Neural cell (in vitro differentiated cells): Measurements from ENCODE around the gene ZNF221. TPM values are rescaled to one million over a fixed set of nuclear protein-coding genes. Genes with fewer than 3 reads are reported as not detected.

Source experiments
- H2AFZ ChIP-seq: fragments of 200-600, 300-800 bp; sonication (generic), shearing (Covaris generic); 2 replicates; pipeline ENCODE4 v1.6.0; 2014; ENCODE audit warnings: low read depth, mild to moderate bottlenecking, antibody characterized with exemption, low read length, moderate library complexity
- H3F3A ChIP-seq: fragments of 200-600 bp; shearing (Covaris generic); 2 replicates; pipeline ENCODE4 v1.6.1; 2016; ENCODE audit warnings: mild to moderate bottlenecking, moderate library complexity, mixed read lengths, antibody characterized with exemption, low read length; ENCODE audit not compliant: insufficient read depth, poor library complexity, severe bottlenecking
- H3K27ac ChIP-seq: fragments of 200-600, 300-800 bp; sonication (generic), shearing (Covaris generic); 2 replicates; pipeline ENCODE4 v1.5.1; 2014; ENCODE audit warnings: mild to moderate bottlenecking, low read length, moderate library complexity
- H3K27me3 ChIP-seq: fragments of 300-800, 200-600 bp; sonication (generic), shearing (Covaris generic); 2 replicates; pipeline ENCODE4 v1.6.0; 2014; ENCODE audit warnings: mild to moderate bottlenecking, low read depth, low read length, moderate library complexity; ENCODE audit not compliant: insufficient read depth
- H3K36me3 ChIP-seq: fragments of 300-800, 200-600 bp; sonication (generic), shearing (Covaris generic); 2 replicates; pipeline ENCODE4 v1.5.1; 2014; ENCODE audit warnings: mild to moderate bottlenecking, antibody characterized with exemption, low read length, moderate library complexity; ENCODE audit not compliant: insufficient read depth
- H3K4me2 ChIP-seq: fragments of 300-800, 200-600 bp; sonication (generic), shearing (Covaris generic); 2 replicates; pipeline ENCODE4 v1.6.0; 2014; ENCODE audit warnings: mild to moderate bottlenecking, low read length
- H3K4me3 ChIP-seq: fragments of 300-800, 200-600 bp; sonication (generic), shearing (Covaris generic); 2 replicates; pipeline ENCODE4 v1.5.1; 2014; ENCODE audit warnings: mild to moderate bottlenecking, low read length, moderate library complexity
- H3K79me2 ChIP-seq: fragments of 200-600 bp; shearing (Covaris generic); replicated peaks from 2 replicates; pipeline ENCODE4 v1.6.0; 2014; ENCODE audit warnings: mild to moderate bottlenecking, low read length, moderate library complexity; ENCODE audit not compliant: insufficient read depth
- H3K9ac ChIP-seq: fragments of 300-800, 200-600 bp; sonication (generic), shearing (Covaris generic); 2 replicates; pipeline ENCODE4 v1.6.1; 2016; ENCODE audit warnings: mild to moderate bottlenecking, low read length, mixed read lengths
- H3K9me2 ChIP-seq: fragments of 200-600 bp; shearing (Covaris generic); 2 replicates; pipeline ENCODE4 v1.6.1; 2016; ENCODE audit warnings: mild to moderate bottlenecking, low read length, mixed read lengths; ENCODE audit not compliant: insufficient read depth
- H3K9me3 ChIP-seq: fragments of 200-600, 300-800 bp; sonication (generic), shearing (Covaris generic); 2 replicates; pipeline ENCODE4 v1.6.1; 2016; ENCODE audit warnings: mild to moderate bottlenecking, mixed run types, low read length, moderate library complexity, mixed read lengths
- H4K20me1 ChIP-seq: fragments of 200-600 bp; shearing (Covaris generic); 2 replicates; pipeline ENCODE4 v1.6.1; 2016; ENCODE audit warnings: mild to moderate bottlenecking, mixed run types; ENCODE audit not compliant: insufficient read depth
- CTCF ChIP-seq: fragments of 450-650 bp; IDR thresholded peaks from 2 replicates; pipeline ENCODE4 v1.5.1; 2014; ENCODE audit warnings: antibody characterized with exemption, mild to moderate bottlenecking, moderate library complexity; ENCODE audit not compliant: poor library complexity, severe bottlenecking
- EP300 ChIP-seq: fragments of 450-650 bp; conservative IDR thresholded peaks from 2 replicates; pipeline ENCODE4 v1.6.1; 2014; ENCODE audit warnings: antibody characterized with exemption, mild to moderate bottlenecking, moderate library complexity; ENCODE audit not compliant: poor library complexity, severe bottlenecking
- EZH2 ChIP-seq: fragments of 200-600, 300-800 bp; shearing (Covaris generic), sonication (generic); IDR thresholded peaks from 2 replicates; pipeline ENCODE4 v1.6.1; 2014; ENCODE audit warnings: antibody characterized with exemption, low read length, borderline replicate concordance, mild to moderate bottlenecking; ENCODE audit not compliant: insufficient read depth, poor library complexity, severe bottlenecking
- MXI1 ChIP-seq: fragments of 450-650 bp; conservative IDR thresholded peaks from 2 replicates; pipeline ENCODE4 v1.6.1; 2014; ENCODE audit warnings: antibody characterized with exemption, mild to moderate bottlenecking; ENCODE audit not compliant: poor library complexity, severe bottlenecking
- POLR2AphosphoS5 ChIP-seq: IDR thresholded peaks from 2 replicates; pipeline ENCODE4 v1.6.1; 2012
- RAD21 ChIP-seq: fragments of 450-650 bp; conservative IDR thresholded peaks from 2 replicates; pipeline ENCODE4 v1.6.1; 2014; ENCODE audit warnings: antibody characterized with exemption, mild to moderate bottlenecking, moderate library complexity
- REST ChIP-seq: IDR thresholded peaks from 2 replicates; pipeline ENCODE4 v1.6.1; 2012; ENCODE audit warnings: borderline replicate concordance
- SMC3 ChIP-seq: fragments of 450-650 bp; conservative IDR thresholded peaks from 2 replicates; pipeline ENCODE4 v1.6.1; 2014; ENCODE audit warnings: antibody characterized with exemption, mild to moderate bottlenecking, moderate library complexity; ENCODE audit not compliant: poor library complexity
- TAF1 ChIP-seq: IDR thresholded peaks from 2 replicates; pipeline ENCODE4 v1.6.1; 2012; ENCODE audit warnings: low read depth
- polyA plus RNA-seq: library from polyadenylated mRNA; depleted of rRNA; stranded (reverse); fragments of >200 nt; gene quantifications from 2 replicates; pipeline ENCODE4 v1.2.3, GENCODE V29; 2014

Gene ZNF221
- polyA plus RNA-seq, 1 donor from 2014 or later: 7.4 TPM

GRCh38 chr19:43966079-43966694 lies 15.2 kb downstream of the ZNF221 start:
- Histone ChIP-seq H3K9ac (no peak overlapping the region), H3K4me2 (no peak overlapping the region), H3K27ac (no peak overlapping the region), H3F3A (no peaks in the 10 kb centered on the region), H3K27me3 (no peaks in the 10 kb centered on the region), H3K9me3 (peaks cover 68% of the 10 kb centered on the region), H3K79me2 (peaks cover 9% of the 10 kb centered on the region), H3K4me3 (no peak overlapping the region), H3K9me2 (no peaks in the 10 kb centered on the region), H4K20me1 (no peaks in the 10 kb centered on the region), H2AFZ (no peak overlapping the region), H3K36me3 (peaks cover 67% of the 10 kb centered on the region)
- TF ChIP-seq EZH2 (no peak), MXI1 (no peak), REST (no peak), EP300 (no peak)

GRCh38 chr19:43976732-43977131 lies 25.7 kb downstream of the ZNF221 start:
- Histone ChIP-seq H3K79me2 (no peaks in the 10 kb centered on the region), H3K4me3 (no peak overlapping the region), H3K4me2 (no peak overlapping the region), H3K9me3 (peaks cover 3% of the 10 kb centered on the region), H3K9ac (no peak overlapping the region), H4K20me1 (no peaks in the 10 kb centered on the region), H2AFZ (no peak overlapping the region), H3K27ac (no peak overlapping the region), H3K27me3 (no peaks in the 10 kb centered on the region), H3K36me3 (peaks cover 2% of the 10 kb centered on the region), H3K9me2 (no peaks in the 10 kb centered on the region), H3F3A (no peaks in the 10 kb centered on the region)
- TF ChIP-seq MXI1: no peak
- TF ChIP-seq EP300: no peak
- no peak for TF ChIP-seq RAD21
- TF ChIP-seq EZH2: no peak
- no peak for TF ChIP-seq TAF1
- no peak for TF ChIP-seq POLR2AphosphoS5
- TF ChIP-seq REST: no peak
- TF ChIP-seq CTCF: no peak
- TF ChIP-seq SMC3: no peak
